Mesenchymal stem cell (in vitro differentiated cells and primary cell): Measurements from ENCODE around the gene TBX2.
"Not testable (repeated sequence)": the region's sequence is repeated elsewhere in the genome, so short reads cannot be mapped to it uniquely, and the experiment has no call there.

Experiments used
- DNase-seq: peaks from one replicate; pipeline ENCODE4 v3.0.0-alpha.2; 2013
- H2AFZ ChIP-seq: one replicate; pipeline ENCODE4 v1.6.1; 2013; ENCODE audit warnings: low read depth, mild to moderate bottlenecking, control low read depth, inconsistent platforms, low read length, moderate library complexity
- H2AK5ac ChIP-seq: 2 replicates; pipeline ENCODE4 v1.6.1; 2013; ENCODE audit warnings: low read length, moderate library complexity, mild to moderate bottlenecking, inconsistent platforms; ENCODE audit not compliant: severe bottlenecking
- H2BK120ac ChIP-seq: one replicate; pipeline ENCODE4 v1.6.1; 2013; ENCODE audit warnings: low read depth, mild to moderate bottlenecking, inconsistent platforms, low read length, moderate library complexity
- H2BK12ac ChIP-seq, 2 experiments: one replicate each; pipeline ENCODE4 v1.6.1; 2013; ENCODE audit warnings: inconsistent platforms in 2 of 2, low read length in 2 of 2, mild to moderate bottlenecking in 2 of 2, moderate library complexity in 2 of 2, control low read depth in 1 of 2
- H2BK15ac ChIP-seq: one replicate; pipeline ENCODE4 v1.6.1; 2013; ENCODE audit warnings: mild to moderate bottlenecking, low read depth, inconsistent platforms; ENCODE audit not compliant: poor library complexity, severe bottlenecking
- H2BK5ac ChIP-seq: 2 replicates; pipeline ENCODE4 v1.6.1; 2013; ENCODE audit warnings: low read depth, mild to moderate bottlenecking, low read length, control low read depth, inconsistent platforms; ENCODE audit not compliant: poor library complexity, severe bottlenecking
- H3K14ac ChIP-seq, 2 experiments: one replicate each; pipeline ENCODE4 v1.6.1; 2013; ENCODE audit warnings: inconsistent platforms in 2 of 2, low read length in 2 of 2, control low read depth in 1 of 2, mild to moderate bottlenecking in 1 of 2, moderate library complexity in 1 of 2
- H3K18ac ChIP-seq, 2 experiments: one replicate each; pipeline ENCODE4 v1.6.1; 2013; ENCODE audit warnings: inconsistent platforms in 2 of 2, low read length in 2 of 2, control low read depth in 1 of 2, low read depth in 1 of 2, mild to moderate bottlenecking in 1 of 2
- H3K23ac ChIP-seq, 2 experiments: one replicate each; pipeline ENCODE4 v1.6.1; 2013; ENCODE audit warnings: inconsistent platforms in 2 of 2, low read length in 2 of 2, mild to moderate bottlenecking in 2 of 2, moderate library complexity in 2 of 2, control low read depth in 1 of 2
- H3K27ac ChIP-seq: 2 replicates; pipeline ENCODE4 v1.5.1; 2013; ENCODE audit warnings: mild to moderate bottlenecking, moderate library complexity, low read length, control low read depth, inconsistent platforms; ENCODE audit not compliant: poor library complexity, severe bottlenecking
- H3K27me3 ChIP-seq, 2 experiments: 2 replicates each; pipeline versions ENCODE4 v1.6.1 to v1.7.0; 2013; ENCODE audit warnings: low read length in 2 of 2, mild to moderate bottlenecking in 2 of 2, moderate library complexity in 2 of 2, control low read depth in 1 of 2, inconsistent platforms in 1 of 2; ENCODE audit not compliant: control insufficient read depth in 1 of 2, insufficient read depth in 1 of 2
- H3K36me3 ChIP-seq, 2 experiments: 2 replicates each; pipeline versions ENCODE4 v1.6.1 to v1.7.0; 2013; ENCODE audit warnings: low read length in 2 of 2, control low read depth in 1 of 2, inconsistent platforms in 1 of 2, low read depth in 1 of 2, mild to moderate bottlenecking in 1 of 2; ENCODE audit not compliant: insufficient read depth in 2 of 2, control insufficient read depth in 1 of 2
- H3K4ac ChIP-seq, 2 experiments: one replicate each; pipeline ENCODE4 v1.6.1; 2013; ENCODE audit warnings: inconsistent platforms in 2 of 2, low read length in 2 of 2, mild to moderate bottlenecking in 2 of 2, moderate library complexity in 2 of 2, control low read depth in 1 of 2, low read depth in 1 of 2
- H3K4me1 ChIP-seq: 2 replicates; pipeline ENCODE4 v1.6.1; 2013; ENCODE audit warnings: low read depth, low read length, control low read depth; ENCODE audit not compliant: control insufficient read depth, insufficient read depth
- H3K4me2 ChIP-seq: 2 replicates; pipeline ENCODE4 v1.6.1; 2013; ENCODE audit warnings: low read length, mild to moderate bottlenecking, inconsistent platforms; ENCODE audit not compliant: poor library complexity, severe bottlenecking
- H3K4me3 ChIP-seq, 2 experiments: 2 replicates each; pipeline versions ENCODE4 v1.5.1 to v1.7.0; 2013; ENCODE audit warnings: low read length in 2 of 2, mild to moderate bottlenecking in 2 of 2, control low read depth in 1 of 2, low read depth in 1 of 2; ENCODE audit not compliant: insufficient read depth in 1 of 2
- H3K79me1 ChIP-seq: replicated peaks from 2 replicates; pipeline ENCODE4 v1.6.1; 2013; ENCODE audit warnings: mild to moderate bottlenecking, control low read depth, low read length, inconsistent platforms; ENCODE audit not compliant: poor library complexity, severe bottlenecking
- H3K9ac ChIP-seq: 2 replicates; pipeline ENCODE4 v1.7.0; 2013; ENCODE audit warnings: mild to moderate bottlenecking, low read length, moderate library complexity
- H3K9me3 ChIP-seq: 2 replicates; pipeline ENCODE4 v1.7.0; 2013; ENCODE audit warnings: mild to moderate bottlenecking, low read length; ENCODE audit not compliant: control insufficient read depth
- H4K8ac ChIP-seq: one replicate; pipeline ENCODE4 v1.6.1; 2013; ENCODE audit warnings: inconsistent platforms, mild to moderate bottlenecking, low read length, moderate library complexity
- H4K91ac ChIP-seq: one replicate; pipeline ENCODE4 v1.6.1; 2013; ENCODE audit warnings: mild to moderate bottlenecking, low read length, inconsistent platforms
- WGBS: methylation state at CpG from one replicate; pipeline ENCODE4 v1.1.7; 2013; ENCODE audit warnings: mixed read lengths; 5-methylcytosine and 5-hydroxymethylcytosine counted together

The TBX2 gene

DNA sequence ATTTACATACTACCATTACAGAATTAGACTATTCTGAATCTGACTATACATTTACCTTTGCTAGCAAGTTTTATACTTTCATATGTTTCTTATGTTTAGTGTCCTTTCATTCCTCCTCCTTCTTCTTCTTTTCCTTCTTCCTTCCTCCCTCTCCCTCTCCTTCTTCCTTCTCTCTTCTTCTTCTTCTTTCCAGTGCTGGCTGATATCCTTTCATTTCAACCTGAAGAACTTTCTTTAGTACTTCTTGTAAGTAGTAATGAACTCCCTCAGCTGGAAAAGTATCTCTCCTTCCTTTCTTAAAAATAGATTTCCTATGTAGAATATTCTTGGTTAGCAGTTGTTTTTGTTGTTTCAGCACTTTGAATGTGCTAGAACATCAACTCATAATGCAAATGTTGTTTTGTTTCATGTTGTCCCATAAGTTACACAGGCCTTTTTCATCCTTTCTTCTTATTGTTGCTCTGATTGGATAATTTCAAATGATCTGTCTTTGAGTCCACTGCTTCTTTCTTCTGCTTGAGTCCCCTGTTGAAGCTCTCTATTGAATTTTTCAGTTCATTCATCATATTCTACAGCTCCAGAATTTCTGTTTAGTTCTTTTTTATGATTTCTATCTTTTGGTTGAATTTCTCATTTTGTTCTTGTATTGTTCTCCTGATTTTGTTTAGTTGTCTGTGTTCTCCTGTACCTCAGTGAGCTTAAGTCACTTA lies 37.5 kb downstream of the TBX2 start:
- no peaks in the 10 kb centered on the region for H3K79me1 ChIP-seq
- H2AK5ac ChIP-seq = no peak overlapping the region
- no peak overlapping the region for H2BK120ac ChIP-seq
- H3K4ac ChIP-seq = no peak overlapping the region
- no peak overlapping the region for H2BK5ac ChIP-seq
- no peak overlapping the region for H3K4me2 ChIP-seq
- H3K27ac ChIP-seq = no peak overlapping the region
- H2BK15ac ChIP-seq = no peak overlapping the region
- H3K14ac ChIP-seq = no peak overlapping the region
- no peak overlapping the region for H3K9ac ChIP-seq
- H2AFZ ChIP-seq = no peak overlapping the region
- H4K91ac ChIP-seq = no peak overlapping the region
- DNase-seq = no peak
- H3K36me3 ChIP-seq = no peaks in the 10 kb centered on the region
- no peak overlapping the region for H3K18ac ChIP-seq
- H3K4me1 ChIP-seq = peaks cover 2% of the 10 kb centered on the region
- no peak overlapping the region for H4K8ac ChIP-seq
- H2BK12ac ChIP-seq = no peak overlapping the region
- H3K4me3 ChIP-seq = no peak overlapping the region
- H3K27me3 ChIP-seq = peaks cover 21% of the 10 kb centered on the region in 2 experiments
- no peak overlapping the region for H3K23ac ChIP-seq
- peaks cover 30% of the 10 kb centered on the region for H3K9me3 ChIP-seq

DNA sequence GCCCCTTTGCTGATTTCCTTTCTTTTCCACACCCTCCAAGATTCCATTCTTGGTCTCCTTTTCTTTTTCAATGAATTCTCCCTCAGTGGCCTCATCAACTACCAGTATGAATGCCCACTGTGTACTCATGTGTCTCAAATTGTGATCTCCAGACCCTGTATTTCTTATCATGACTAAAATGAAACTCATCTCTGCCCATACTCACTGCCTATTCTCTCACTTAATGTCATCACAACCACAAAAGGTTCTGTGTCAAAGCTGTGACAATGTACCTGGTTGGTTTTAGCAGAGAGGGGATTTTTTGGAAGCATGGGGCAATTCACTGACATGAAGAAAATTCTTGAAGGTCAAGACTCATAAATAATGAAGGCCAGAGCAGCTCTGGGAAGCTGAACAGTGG lies 41.1 kb downstream of the TBX2 start:
- Histone ChIP-seq H4K91ac (no peak overlapping the region), H2BK120ac (no peak overlapping the region), H3K9me3 (peaks cover 24% of the 10 kb centered on the region), H3K27me3 (peaks cover 25 to 39% of the 10 kb centered on the region in 2 experiments), H2AFZ (no peak overlapping the region), H2BK15ac (no peak overlapping the region), H4K8ac (no peak overlapping the region), H3K9ac (no peak overlapping the region), H2BK12ac (no peak overlapping the region), H3K4me2 (no peak overlapping the region), H3K14ac (no peak overlapping the region), H3K79me1 (no peaks in the 10 kb centered on the region), H3K23ac (no peak overlapping the region), H3K4me3 (no peak overlapping the region), H3K18ac (no peak overlapping the region), H3K27ac (no peak overlapping the region), H3K36me3 (no peaks in the 10 kb centered on the region), H2BK5ac (no peak overlapping the region), H2AK5ac (no peak overlapping the region), H3K4me1 (peaks cover 4% of the 10 kb centered on the region), H3K4ac (no peak overlapping the region)
- DNase-seq = no peak

DNA sequence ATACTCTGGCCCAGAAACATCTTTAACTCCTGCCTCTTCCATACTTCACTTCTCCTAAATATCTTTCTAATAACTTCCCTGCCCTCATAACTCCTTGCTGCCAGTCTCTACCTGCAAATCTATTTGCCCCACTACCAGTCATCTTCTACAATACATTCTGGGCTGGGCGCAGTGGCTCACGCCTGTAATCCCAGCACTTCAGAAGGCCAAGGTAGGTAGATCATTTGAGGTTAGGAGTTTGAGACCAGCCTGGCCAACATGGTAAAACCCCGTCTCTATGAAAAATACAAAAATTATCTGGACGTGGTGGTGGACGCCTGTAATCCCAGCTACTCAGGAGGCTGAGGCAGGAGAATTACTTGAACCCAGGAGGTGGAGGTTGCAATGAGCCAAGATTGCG lies 41.9 kb downstream of the TBX2 start:
- H3K27ac ChIP-seq, H2AK5ac ChIP-seq, H2BK5ac ChIP-seq, H3K4ac ChIP-seq, H4K8ac ChIP-seq, H3K79me1 ChIP-seq, H3K23ac ChIP-seq, H3K4me3 ChIP-seq, H2BK120ac ChIP-seq, H3K18ac ChIP-seq, H2BK12ac ChIP-seq, DNase-seq, H3K36me3 ChIP-seq, H2AFZ ChIP-seq, H3K9ac ChIP-seq, H3K14ac ChIP-seq, H3K4me1 ChIP-seq, H3K4me2 ChIP-seq, H4K91ac ChIP-seq, H2BK15ac ChIP-seq: not testable (repeated sequence)
- WGBS = 90% methylated on average over 5 of the region's 6 CpGs
- peaks cover 17% of the 10 kb centered on the region for H3K9me3 ChIP-seq
- H3K27me3 ChIP-seq = peaks cover 25 to 44% of the 10 kb centered on the region in 2 experiments

DNA sequence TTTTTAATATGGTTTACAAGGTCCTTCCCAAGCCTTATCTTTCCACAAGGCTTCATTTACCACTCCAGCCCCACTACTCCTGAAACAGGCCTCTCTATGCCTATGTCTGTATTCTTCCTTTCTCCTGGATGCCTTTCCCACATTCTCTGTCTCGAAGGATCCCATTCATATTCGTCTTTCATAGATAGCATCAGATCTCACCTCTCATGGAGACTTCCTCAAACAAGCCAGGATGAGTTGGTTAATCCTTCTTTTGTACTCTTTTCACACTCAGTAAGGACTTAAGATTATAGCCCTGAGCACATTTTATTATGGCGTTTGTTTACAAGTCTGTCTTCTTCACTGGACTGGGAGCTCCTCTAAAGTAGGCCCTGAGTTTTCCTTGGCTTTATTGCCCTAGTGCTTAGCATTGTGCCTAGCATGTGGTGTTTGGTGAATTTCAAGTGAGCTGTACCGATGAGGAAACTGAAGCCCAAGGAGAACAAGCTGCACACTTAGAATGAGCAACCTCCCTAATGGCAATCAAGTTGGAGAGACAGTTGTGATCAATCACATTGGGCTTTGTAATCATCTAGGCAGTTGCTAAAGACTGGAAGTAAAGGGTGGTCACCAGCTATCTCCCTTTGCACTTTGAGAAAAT lies 42.6 kb downstream of the TBX2 start:
- Histone ChIP-seq H3K36me3 (no peaks in the 10 kb centered on the region), H3K4me1 (peaks cover 4% of the 10 kb centered on the region), H3K14ac (no peak overlapping the region), H2BK120ac (no peak overlapping the region), H2AFZ (no peak overlapping the region), H3K9ac (no peak overlapping the region), H3K4ac (no peak overlapping the region), H3K27me3 (peaks cover 30 to 47% of the 10 kb centered on the region in 2 experiments), H2BK12ac (no peak overlapping the region), H3K23ac (no peak overlapping the region), H3K4me3 (no peak overlapping the region), H2BK5ac (no peak overlapping the region), H3K27ac (no peak overlapping the region), H4K91ac (no peak overlapping the region), H3K9me3 (peaks cover 10% of the 10 kb centered on the region), H2BK15ac (no peak overlapping the region), H3K18ac (no peak overlapping the region), H3K79me1 (no peaks in the 10 kb centered on the region), H2AK5ac (no peak overlapping the region), H3K4me2 (no peak overlapping the region), H4K8ac (no peak overlapping the region)
- DNase-seq = no peak
- 75% methylated on average over 4 of the region's 4 CpGs for WGBS
